Measurements from ENCODE around the gene HOXA5.

Gene HOXA5

DNA sequence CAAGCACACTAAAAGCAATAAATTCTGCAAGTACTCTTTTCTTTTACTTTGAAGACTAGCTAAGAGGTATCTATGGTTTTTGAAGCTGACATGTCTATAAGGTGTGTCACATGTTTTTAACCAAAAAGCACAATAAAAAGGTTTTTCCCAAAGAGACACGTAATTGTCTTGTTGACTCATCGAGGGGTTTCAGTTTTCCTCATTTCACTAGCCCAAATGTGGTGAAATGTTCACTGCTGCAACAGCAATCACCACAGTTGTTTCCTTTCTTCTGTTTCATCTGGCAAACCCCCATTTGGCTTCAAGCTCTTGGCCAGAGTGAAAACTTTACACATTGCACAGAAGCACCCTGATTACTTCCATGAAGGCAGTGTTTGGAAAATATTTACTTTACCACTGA, 9.1 kb downstream of the HOXA5 start (continued):
- TF ChIP-seq GFI1B (tag by site-specific recombination; IDR thresholded peaks at IDR 0.05) (peak; percentile 68; the same call in 1 of the 2 replicates), PBX3 (CRISPR knock-in tag; IDR thresholded peaks at IDR 0.05) (no peak), PRDM10 (tag by site-specific recombination; IDR thresholded peaks at IDR 0.05) (0 out of 2 replicates have a peak, but pooled peaks have one; percentile 23), KLF10 (tag by site-specific recombination; IDR thresholded peaks at IDR 0.05) (peak; percentile 35), SCRT1 (tag by site-specific recombination; IDR thresholded peaks at IDR 0.05; ENCODE audit: borderline replicate concordance) (no peak), ZEB2 (tag by site-specific recombination; IDR thresholded peaks at IDR 0.05) (peak; percentile 88), KLF9 (tag by site-specific recombination; IDR thresholded peaks at IDR 0.05; ENCODE audit: low read depth) (no peak), OSR2 (tag by site-specific recombination; IDR thresholded peaks at IDR 0.05) (peak; percentile 76), YY2 (tag by site-specific recombination; IDR thresholded peaks at IDR 0.05) (no peak), ZNF501 (tag by site-specific recombination; IDR thresholded peaks at IDR 0.05) (no peak), IKZF3 (tag by site-specific recombination; IDR thresholded peaks at IDR 0.05) (peak; percentile 74), ZNF214 (tag by site-specific recombination; IDR thresholded peaks at IDR 0.05; ENCODE audit: borderline replicate concordance) (no peak), PRDM1 (tag by site-specific recombination; IDR thresholded peaks at IDR 0.05) (peak; percentile 57), ZBTB6 (tag by site-specific recombination; IDR thresholded peaks at IDR 0.05) (no peak), ZNF549 (tag by site-specific recombination; IDR thresholded peaks at IDR 0.05) (no peak), ZNF362 (tag by site-specific recombination; IDR thresholded peaks at IDR 0.05) (no peak), ZFHX2 (tag by site-specific recombination; conservative IDR thresholded peaks at IDR 0.05) (no peak)
- TF ChIP-seq, protein P1, sequence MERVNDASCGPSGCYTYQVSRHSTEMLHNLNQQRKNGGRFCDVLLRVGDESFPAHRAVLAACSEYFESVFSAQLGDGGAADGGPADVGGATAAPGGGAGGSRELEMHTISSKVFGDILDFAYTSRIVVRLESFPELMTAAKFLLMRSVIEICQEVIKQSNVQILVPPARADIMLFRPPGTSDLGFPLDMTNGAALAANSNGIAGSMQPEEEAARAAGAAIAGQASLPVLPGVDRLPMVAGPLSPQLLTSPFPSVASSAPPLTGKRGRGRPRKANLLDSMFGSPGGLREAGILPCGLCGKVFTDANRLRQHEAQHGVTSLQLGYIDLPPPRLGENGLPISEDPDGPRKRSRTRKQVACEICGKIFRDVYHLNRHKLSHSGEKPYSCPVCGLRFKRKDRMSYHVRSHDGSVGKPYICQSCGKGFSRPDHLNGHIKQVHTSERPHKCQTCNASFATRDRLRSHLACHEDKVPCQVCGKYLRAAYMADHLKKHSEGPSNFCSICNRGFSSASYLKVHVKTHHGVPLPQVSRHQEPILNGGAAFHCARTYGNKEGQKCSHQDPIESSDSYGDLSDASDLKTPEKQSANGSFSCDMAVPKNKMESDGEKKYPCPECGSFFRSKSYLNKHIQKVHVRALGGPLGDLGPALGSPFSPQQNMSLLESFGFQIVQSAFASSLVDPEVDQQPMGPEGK (tag by site-specific recombination; IDR thresholded peaks at IDR 0.05): peak; percentile 41; the same call in 1 of the 2 replicates
- TF ChIP-seq, protein P2, sequence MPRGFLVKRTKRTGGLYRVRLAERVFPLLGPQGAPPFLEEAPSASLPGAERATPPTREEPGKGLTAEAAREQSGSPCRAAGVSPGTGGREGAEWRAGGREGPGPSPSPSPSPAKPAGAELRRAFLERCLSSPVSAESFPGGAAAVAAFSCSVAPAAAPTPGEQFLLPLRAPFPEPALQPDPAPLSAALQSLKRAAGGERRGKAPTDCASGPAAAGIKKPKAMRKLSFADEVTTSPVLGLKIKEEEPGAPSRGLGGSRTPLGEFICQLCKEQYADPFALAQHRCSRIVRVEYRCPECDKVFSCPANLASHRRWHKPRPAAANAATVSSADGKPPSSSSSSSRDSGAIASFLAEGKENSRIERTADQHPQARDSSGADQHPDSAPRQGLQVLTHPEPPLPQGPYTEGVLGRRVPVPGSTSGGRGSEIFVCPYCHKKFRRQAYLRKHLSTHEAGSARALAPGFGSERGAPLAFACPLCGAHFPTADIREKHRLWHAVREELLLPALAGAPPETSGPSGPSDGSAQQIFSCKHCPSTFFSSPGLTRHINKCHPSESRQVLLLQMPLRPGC (tag by site-specific recombination; IDR thresholded peaks at IDR 0.05): peak; percentile 76; the same call in 1 of the 2 replicates
- TF ChIP-seq, protein P3, sequence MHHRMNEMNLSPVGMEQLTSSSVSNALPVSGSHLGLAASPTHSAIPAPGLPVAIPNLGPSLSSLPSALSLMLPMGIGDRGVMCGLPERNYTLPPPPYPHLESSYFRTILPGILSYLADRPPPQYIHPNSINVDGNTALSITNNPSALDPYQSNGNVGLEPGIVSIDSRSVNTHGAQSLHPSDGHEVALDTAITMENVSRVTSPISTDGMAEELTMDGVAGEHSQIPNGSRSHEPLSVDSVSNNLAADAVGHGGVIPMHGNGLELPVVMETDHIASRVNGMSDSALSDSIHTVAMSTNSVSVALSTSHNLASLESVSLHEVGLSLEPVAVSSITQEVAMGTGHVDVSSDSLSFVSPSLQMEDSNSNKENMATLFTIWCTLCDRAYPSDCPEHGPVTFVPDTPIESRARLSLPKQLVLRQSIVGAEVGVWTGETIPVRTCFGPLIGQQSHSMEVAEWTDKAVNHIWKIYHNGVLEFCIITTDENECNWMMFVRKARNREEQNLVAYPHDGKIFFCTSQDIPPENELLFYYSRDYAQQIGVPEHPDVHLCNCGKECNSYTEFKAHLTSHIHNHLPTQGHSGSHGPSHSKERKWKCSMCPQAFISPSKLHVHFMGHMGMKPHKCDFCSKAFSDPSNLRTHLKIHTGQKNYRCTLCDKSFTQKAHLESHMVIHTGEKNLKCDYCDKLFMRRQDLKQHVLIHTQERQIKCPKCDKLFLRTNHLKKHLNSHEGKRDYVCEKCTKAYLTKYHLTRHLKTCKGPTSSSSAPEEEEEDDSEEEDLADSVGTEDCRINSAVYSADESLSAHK (tag by site-specific recombination; IDR thresholded peaks at IDR 0.05): peak; percentile 60
- TF ChIP-seq, protein P4, sequence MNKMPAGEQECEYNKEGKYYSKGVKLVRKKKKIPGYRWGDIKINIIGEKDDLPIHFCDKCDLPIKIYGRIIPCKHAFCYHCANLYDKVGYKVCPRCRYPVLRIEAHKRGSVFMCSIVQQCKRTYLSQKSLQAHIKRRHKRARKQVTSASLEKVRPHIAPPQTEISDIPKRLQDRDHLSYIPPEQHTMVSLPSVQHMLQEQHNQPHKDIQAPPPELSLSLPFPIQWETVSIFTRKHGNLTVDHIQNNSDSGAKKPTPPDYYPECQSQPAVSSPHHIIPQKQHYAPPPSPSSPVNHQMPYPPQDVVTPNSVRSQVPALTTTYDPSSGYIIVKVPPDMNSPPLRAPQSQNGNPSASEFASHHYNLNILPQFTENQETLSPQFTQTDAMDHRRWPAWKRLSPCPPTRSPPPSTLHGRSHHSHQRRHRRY (tag by site-specific recombination; IDR thresholded peaks at IDR 0.05): no peak
